ENCODE data around the gene SLC12A9. TPM values are rescaled to one million over a fixed set of nuclear protein-coding genes. Genes with fewer than 3 reads are reported as not detected.

Gene SLC12A9
- total and polyA plus RNA-seq, 2 experiments from 2014 or later, result 10.3 to 39.9 TPM

GRCh38 chr7:100895701-100895955, 43.1 kb downstream of the SLC12A9 start, which contains the start of gene ACHE:
Gene ACHE, minus strand, starts transcription at chr7:100895888. Its CDS starts 1,656 bp downstream, at chr7:100894232.
- DNase-seq (ENCODE audit: low spot score), result peak; percentile 64
- TF ChIP-seq CTCF (conservative IDR thresholded peaks at IDR 0.05; ENCODE audit: low read depth in 2 of 2) (no peak), NANOG (IDR thresholded peaks at IDR 0.05; ENCODE audit: borderline replicate concordance) (no peak), JUNB (IDR thresholded peaks at IDR 0.05; ENCODE audit: unreplicated experiment) (no peak), EZH2phosphoT487 (IDR thresholded peaks at IDR 0.05; ENCODE audit: unreplicated experiment) (no peak), ZNF114 (CRISPR knock-in tag; IDR thresholded peaks at IDR 0.05) (no peak), CREB1 (CRISPR knock-in tag; IDR thresholded peaks at IDR 0.05; ENCODE audit: low read depth) (no peak)
- TF ChIP-seq, protein P1, sequence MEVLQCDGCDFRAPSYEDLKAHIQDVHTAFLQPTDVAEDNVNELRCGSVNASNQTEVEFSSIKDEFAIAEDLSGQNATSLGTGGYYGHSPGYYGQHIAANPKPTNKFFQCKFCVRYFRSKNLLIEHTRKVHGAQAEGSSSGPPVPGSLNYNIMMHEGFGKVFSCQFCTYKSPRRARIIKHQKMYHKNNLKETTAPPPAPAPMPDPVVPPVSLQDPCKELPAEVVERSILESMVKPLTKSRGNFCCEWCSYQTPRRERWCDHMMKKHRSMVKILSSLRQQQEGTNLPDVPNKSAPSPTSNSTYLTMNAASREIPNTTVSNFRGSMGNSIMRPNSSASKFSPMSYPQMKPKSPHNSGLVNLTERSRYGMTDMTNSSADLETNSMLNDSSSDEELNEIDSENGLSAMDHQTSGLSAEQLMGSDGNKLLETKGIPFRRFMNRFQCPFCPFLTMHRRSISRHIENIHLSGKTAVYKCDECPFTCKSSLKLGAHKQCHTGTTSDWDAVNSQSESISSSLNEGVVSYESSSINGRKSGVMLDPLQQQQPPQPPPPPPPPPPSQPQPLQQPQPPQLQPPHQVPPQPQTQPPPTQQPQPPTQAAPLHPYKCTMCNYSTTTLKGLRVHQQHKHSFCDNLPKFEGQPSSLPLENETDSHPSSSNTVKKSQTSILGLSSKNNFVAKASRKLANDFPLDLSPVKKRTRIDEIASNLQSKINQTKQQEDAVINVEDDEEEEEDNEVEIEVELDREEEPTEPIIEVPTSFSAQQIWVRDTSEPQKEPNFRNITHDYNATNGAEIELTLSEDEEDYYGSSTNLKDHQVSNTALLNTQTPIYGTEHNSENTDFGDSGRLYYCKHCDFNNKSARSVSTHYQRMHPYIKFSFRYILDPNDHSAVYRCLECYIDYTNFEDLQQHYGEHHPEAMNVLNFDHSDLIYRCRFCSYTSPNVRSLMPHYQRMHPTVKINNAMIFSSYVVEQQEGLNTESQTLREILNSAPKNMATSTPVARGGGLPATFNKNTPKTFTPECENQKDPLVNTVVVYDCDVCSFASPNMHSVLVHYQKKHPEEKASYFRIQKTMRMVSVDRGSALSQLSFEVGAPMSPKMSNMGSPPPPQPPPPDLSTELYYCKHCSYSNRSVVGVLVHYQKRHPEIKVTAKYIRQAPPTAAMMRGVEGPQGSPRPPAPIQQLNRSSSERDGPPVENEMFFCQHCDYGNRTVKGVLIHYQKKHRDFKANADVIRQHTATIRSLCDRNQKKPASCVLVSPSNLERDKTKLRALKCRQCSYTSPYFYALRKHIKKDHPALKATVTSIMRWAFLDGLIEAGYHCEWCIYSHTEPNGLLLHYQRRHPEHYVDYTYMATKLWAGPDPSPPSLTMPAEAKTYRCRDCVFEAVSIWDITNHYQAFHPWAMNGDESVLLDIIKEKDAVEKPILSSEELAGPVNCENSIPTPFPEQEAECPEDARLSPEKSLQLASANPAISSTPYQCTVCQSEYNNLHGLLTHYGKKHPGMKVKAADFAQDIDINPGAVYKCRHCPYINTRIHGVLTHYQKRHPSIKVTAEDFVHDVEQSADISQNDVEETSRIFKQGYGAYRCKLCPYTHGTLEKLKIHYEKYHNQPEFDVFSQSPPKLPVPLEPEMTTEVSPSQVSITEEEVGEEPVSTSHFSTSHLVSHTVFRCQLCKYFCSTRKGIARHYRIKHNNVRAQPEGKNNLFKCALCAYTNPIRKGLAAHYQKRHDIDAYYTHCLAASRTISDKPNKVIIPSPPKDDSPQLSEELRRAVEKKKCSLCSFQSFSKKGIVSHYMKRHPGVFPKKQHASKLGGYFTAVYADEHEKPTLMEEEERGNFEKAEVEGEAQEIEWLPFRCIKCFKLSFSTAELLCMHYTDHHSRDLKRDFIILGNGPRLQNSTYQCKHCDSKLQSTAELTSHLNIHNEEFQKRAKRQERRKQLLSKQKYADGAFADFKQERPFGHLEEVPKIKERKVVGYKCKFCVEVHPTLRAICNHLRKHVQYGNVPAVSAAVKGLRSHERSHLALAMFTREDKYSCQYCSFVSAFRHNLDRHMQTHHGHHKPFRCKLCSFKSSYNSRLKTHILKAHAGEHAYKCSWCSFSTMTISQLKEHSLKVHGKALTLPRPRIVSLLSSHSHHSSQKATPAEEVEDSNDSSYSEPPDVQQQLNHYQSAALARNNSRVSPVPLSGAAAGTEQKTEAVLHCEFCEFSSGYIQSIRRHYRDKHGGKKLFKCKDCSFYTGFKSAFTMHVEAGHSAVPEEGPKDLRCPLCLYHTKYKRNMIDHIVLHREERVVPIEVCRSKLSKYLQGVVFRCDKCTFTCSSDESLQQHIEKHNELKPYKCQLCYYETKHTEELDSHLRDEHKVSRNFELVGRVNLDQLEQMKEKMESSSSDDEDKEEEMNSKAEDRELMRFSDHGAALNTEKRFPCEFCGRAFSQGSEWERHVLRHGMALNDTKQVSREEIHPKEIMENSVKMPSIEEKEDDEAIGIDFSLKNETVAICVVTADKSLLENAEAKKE (CRISPR knock-in tag; IDR thresholded peaks at IDR 0.05), result no peak
- Histone ChIP-seq H3F3A (replicated peaks; ENCODE audit: low read depth) (peaks cover 7% of the 10 kb centered on the region; the same call in 1 of the 2 replicates), H3K4me1 (ENCODE audit: insufficient read depth) (peaks cover 8% of the 10 kb centered on the region; the same call in 1 of the 2 replicates), H4K20me1 (replicated peaks; ENCODE audit: insufficient read depth) (no peaks in the 10 kb centered on the region), H3K36me3 (ENCODE audit: insufficient read depth) (no peaks in the 10 kb centered on the region), H3K4me3 (peak within 1 kb of the TSS; percentile 73), H3K9me2 (ENCODE audit: insufficient read depth) (no peaks in the 10 kb centered on the region), H3K79me2 (replicated peaks; ENCODE audit: insufficient read depth) (no peaks in the 10 kb centered on the region), H3K27ac (ENCODE audit: low read depth) (no peak within 1 kb of the TSS), H3K27me3 (ENCODE audit: insufficient read depth) (peaks cover 35% of the 10 kb centered on the region), H3K4me2 (peak within 1 kb of the TSS; percentile 96), H2AFZ (peak within 1 kb of the TSS; percentile 78)
- ATAC-seq, result peak; percentile 39
- Mint-ChIP-seq H3K27me3 (ENCODE audit: insufficient read depth, low read depth, poor library complexity) (peaks cover 40% of the 10 kb centered on the region), H3K9me3 (peaks cover 8% of the 10 kb centered on the region; the same call in 2 of the 3 replicates), H3K27ac (no peak within 1 kb of the TSS), H3K36me3 (ENCODE audit: low read depth) (no peaks in the 10 kb centered on the region; the same call in 2 of the 3 replicates), H3K4me3 (peak within 1 kb of the TSS; percentile 68), H3K4me1 (peaks cover 23% of the 10 kb centered on the region)

Data from GM23338 (cell line).